Fibroblast of pulmonary artery (primary cell): Measurements from ENCODE around the gene PDZD2.

Experiments used
- DNase-seq: peaks from one replicate; pipeline ENCODE4 v3.0.0-alpha.2; 2010; ENCODE audit warnings: low read depth
- H3K4me3 ChIP-seq: replicated peaks from 2 replicates; pipeline ENCODE4 v1.5.1; 2011; ENCODE audit warnings: low read depth, mild to moderate bottlenecking, control low read depth, low read length, moderate library complexity
- CTCF ChIP-seq: IDR thresholded peaks from 2 replicates; pipeline ENCODE4 v1.5.1; 2011; ENCODE audit warnings: mild to moderate bottlenecking, control low read depth, low read length, inconsistent platforms; ENCODE audit errors: missing control alignments

PDZD2 gene

GRCh38 chr5:31860278-31860677 lies 221.3 kb downstream of the PDZD2 start:
- TF ChIP-seq CTCF, result no peak
- no peak for DNase-seq
- H3K4me3 ChIP-seq, result no peak overlapping the region

GRCh38 chr5:31860726-31861433 lies 221.9 kb downstream of the PDZD2 start:
- no peak for DNase-seq
- TF ChIP-seq CTCF, result no peak
- H3K4me3 ChIP-seq, result no peak overlapping the region

- no peak for DNase-seq
- TF ChIP-seq CTCF, result no peak
Observed at GRCh38 chr5:31861601-31862000, 222.7 kb downstream of the PDZD2 start.

GRCh38 chr5:31863991-31864411 lies 225.1 kb downstream of the PDZD2 start:
- no peak for DNase-seq
- no peak overlapping the region for H3K4me3 ChIP-seq
- TF ChIP-seq CTCF, result no peak

More at GRCh38 chr5:31861601-31862000, 222.7 kb downstream of the PDZD2 start:
- H3K4me3 ChIP-seq, result no peak overlapping the region

GRCh38 chr5:31866166-31866565 lies 227.2 kb downstream of the PDZD2 start:
- no peak for TF ChIP-seq CTCF
- H3K4me3 ChIP-seq, result no peak overlapping the region
- no peak for DNase-seq

- H3K4me3 ChIP-seq, result no peak overlapping the region
- TF ChIP-seq CTCF, result no peak
- DNase-seq, result no peak
Observed at GRCh38 chr5:31867219-31867618, 228.3 kb downstream of the PDZD2 start.

GRCh38 chr5:31880449-31880848 lies 241.5 kb downstream of the PDZD2 start:
- TF ChIP-seq CTCF, result no peak
- no peak overlapping the region for H3K4me3 ChIP-seq
- DNase-seq, result no peak
